ENCODE measurements around the gene LILRA6. TPM values are rescaled to one million over a fixed set of nuclear protein-coding genes. Genes with fewer than 3 reads are reported as not detected.

LILRA6 gene
- total and polyA plus RNA-seq, 5 donors from 2014 or later, result 0.11 to 0.13 TPM; not detected in 3

DNA sequence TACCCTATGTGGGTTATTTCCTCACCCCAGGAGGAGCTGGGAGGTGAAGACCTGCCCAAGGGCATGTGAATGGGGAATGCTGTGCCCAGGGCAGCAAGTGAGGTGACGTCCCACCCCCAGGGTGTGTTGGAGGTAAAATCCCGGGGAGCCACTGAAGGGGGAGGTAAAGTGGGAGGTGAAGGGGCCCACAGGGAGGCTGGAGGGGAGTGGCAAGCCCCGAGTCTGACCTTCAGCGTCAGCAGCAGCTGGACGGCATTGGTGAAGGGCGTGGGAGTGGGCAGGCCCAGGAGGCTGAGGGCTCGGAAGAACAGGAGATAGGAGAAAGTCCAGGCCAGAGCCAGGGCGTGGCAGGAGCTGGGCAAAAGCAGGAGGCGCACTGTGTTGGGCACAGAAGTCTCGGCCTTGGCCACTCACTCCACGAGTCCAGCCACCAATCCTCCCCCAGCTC lies 55.6 kb downstream of the LILRA6 start:
- peaks cover 0 to 39% (median 18%) of the 10 kb centered on the region in 4 donors for H3K4me1 Mint-ChIP-seq
- peak overlapping the region in 1 of 3 donors; percentile 90 for H3K27ac Mint-ChIP-seq
- H3K36me3 Mint-ChIP-seq, result peaks cover 12% of the 10 kb centered on the region
- Histone ChIP-seq H3K27ac (ENCODE audit: insufficient read depth, low read length, poor library complexity, severe bottlenecking) (no peak overlapping the region), H3K27me3 (ENCODE audit: control insufficient read depth, insufficient read depth, low read length) (no peaks in the 10 kb centered on the region), H3K36me3 (ENCODE audit: control insufficient read depth, insufficient read depth, low read length) (no peaks in the 10 kb centered on the region), H3K4me3 (ENCODE audit: low read depth, low read length) (no peak overlapping the region), H3K4me1 (ENCODE audit: control insufficient read depth, insufficient read depth, low read length, poor library complexity, severe bottlenecking) (peaks cover 22% of the 10 kb centered on the region), H3K9me3 (ENCODE audit: control insufficient read depth in 2 of 2, low read length in 2 of 2) (no peaks in the 10 kb centered on the region)
- H3K4me3 Mint-ChIP-seq, result peak overlapping the region in 3 of 4 donors; percentile 68 to 85 (median 77)
- H3K9me3 Mint-ChIP-seq, result no peaks in the 10 kb centered on the region
- ATAC-seq (ENCODE audit: low read depth in 2 of 2), result no peak
- DNase-seq, result no peak
- no peaks in the 10 kb centered on the region for H3K27me3 Mint-ChIP-seq

Other genes with a start within 250 kb of the LILRA6 start
- gene VSTM1, start 178.9 kb downstream of the LILRA6 start, total RNA-seq, result not detected
- gene VSTM1, start 178.9 kb downstream of the LILRA6 start, polyA plus RNA-seq, result not detected
- gene TARM1, start 161.4 kb downstream of the LILRA6 start, total RNA-seq, result not detected
- gene TARM1, start 161.4 kb downstream of the LILRA6 start, polyA plus RNA-seq, result not detected
- gene OSCAR, start 142.0 kb downstream of the LILRA6 start, total RNA-seq, result not detected
- gene OSCAR, start 142.0 kb downstream of the LILRA6 start, polyA plus RNA-seq, result under 1 TPM in 3 of 4 donors, not detected in 1; 0.12 to 0.28 (median 0.13) TPM
- gene NDUFA3, start 139.9 kb downstream of the LILRA6 start, total RNA-seq, result 65.7 TPM
- 100 to 1,000 TPM; 404 to 577 (median 444) TPM for gene NDUFA3, start 139.9 kb downstream of the LILRA6 start, polyA plus RNA-seq
- 15.0 TPM for gene TFPT, start 127.1 kb downstream of the LILRA6 start, total RNA-seq
- gene TFPT, start 127.1 kb downstream of the LILRA6 start, polyA plus RNA-seq, result 10 to 100 TPM; 18.8 to 26.8 (median 23.9) TPM
- 57.8 TPM for gene PRPF31, start 127.0 kb downstream of the LILRA6 start, total RNA-seq
- gene PRPF31, start 127.0 kb downstream of the LILRA6 start, polyA plus RNA-seq, result 10 to 100 TPM; 61.2 to 74.8 (median 69.6) TPM
- 56.9 TPM for gene CNOT3, start 105.0 kb downstream of the LILRA6 start, total RNA-seq
- 1 to 10 TPM; 3.9 to 6.6 (median 5.9) TPM for gene CNOT3, start 105.0 kb downstream of the LILRA6 start, polyA plus RNA-seq
- 9.3 TPM for gene LENG1, start 83.1 kb downstream of the LILRA6 start, total RNA-seq
- 10 to 100 TPM; 12.2 to 17.5 (median 13.8) TPM for gene LENG1, start 83.1 kb downstream of the LILRA6 start, polyA plus RNA-seq
- gene TMC4, start 69.6 kb downstream of the LILRA6 start, total RNA-seq, result 1.1 TPM
- gene TMC4, start 69.6 kb downstream of the LILRA6 start, polyA plus RNA-seq, result under 1 TPM in 3 of 4 donors, not detected in 1; 0.42 to 0.60 (median 0.49) TPM
- 25.8 TPM for gene MBOAT7, start 53.2 kb downstream of the LILRA6 start, total RNA-seq
- gene MBOAT7, start 53.2 kb downstream of the LILRA6 start, polyA plus RNA-seq, result 10 to 100 TPM; 10.8 to 17.2 (median 15.0) TPM
- 10.1 TPM for gene TSEN34, start 51.5 kb downstream of the LILRA6 start, total RNA-seq
- 10 to 100 TPM; 36.6 to 55.5 (median 49.7) TPM for gene TSEN34, start 51.5 kb downstream of the LILRA6 start, polyA plus RNA-seq
- gene RPS9, start 41.9 kb downstream of the LILRA6 start, total RNA-seq, result 1,161 TPM
- gene RPS9, start 41.9 kb downstream of the LILRA6 start, polyA plus RNA-seq, result 1,000 to 10,000 TPM in 2 of 4 donors, 100 to 1,000 TPM in 2; 756 to 1,075 (median 892) TPM
- 4.1 TPM for gene LILRB3, start 19.8 kb downstream of the LILRA6 start, total RNA-seq
- under 1 TPM in 3 of 4 donors, not detected in 1; 0.07 to 0.65 (median 0.17) TPM for gene LILRB3, start 19.8 kb downstream of the LILRA6 start, polyA plus RNA-seq
- not detected for gene LILRB5, start 14.5 kb upstream of the LILRA6 start, total RNA-seq
- not detected for gene LILRB5, start 14.5 kb upstream of the LILRA6 start, polyA plus RNA-seq
- not detected for gene LILRB2, start 38.3 kb upstream of the LILRA6 start, total RNA-seq
- under 1 TPM in 1 of 4 donors, not detected in 3; 0.24 TPM for gene LILRB2, start 38.3 kb upstream of the LILRA6 start, polyA plus RNA-seq
- not detected for gene LILRA5, start 70.4 kb upstream of the LILRA6 start, total RNA-seq
- under 1 TPM in 1 of 4 donors, not detected in 3; 0.67 TPM for gene LILRA5, start 70.4 kb upstream of the LILRA6 start, polyA plus RNA-seq
- not detected for gene LILRA4, start 96.4 kb upstream of the LILRA6 start, total RNA-seq
- gene LILRA4, start 96.4 kb upstream of the LILRA6 start, polyA plus RNA-seq, result not detected
- 33.2 TPM for gene LAIR1, start 122.1 kb upstream of the LILRA6 start, total RNA-seq
- 10 to 100 TPM; 39.3 to 61.8 (median 45.3) TPM for gene LAIR1, start 122.1 kb upstream of the LILRA6 start, polyA plus RNA-seq
- gene TTYH1, start 172.7 kb upstream of the LILRA6 start, total RNA-seq, result not detected
- under 1 TPM in 3 of 4 donors, not detected in 1; 0.17 to 1.00 (median 0.31) TPM for gene TTYH1, start 172.7 kb upstream of the LILRA6 start, polyA plus RNA-seq
- gene LENG8, start 206.4 kb upstream of the LILRA6 start, total RNA-seq, result 558 TPM
- 1 to 10 TPM; 3.9 to 8.6 (median 6.1) TPM for gene LENG8, start 206.4 kb upstream of the LILRA6 start, polyA plus RNA-seq
- 3.9 TPM for gene LENG9, start 221.0 kb upstream of the LILRA6 start, total RNA-seq
- gene LENG9, start 221.0 kb upstream of the LILRA6 start, polyA plus RNA-seq, result under 1 TPM in 3 of 4 donors, not detected in 1; 0.21 to 0.73 (median 0.33) TPM
- not detected for gene CDC42EP5, start 230.5 kb upstream of the LILRA6 start, total RNA-seq
- not detected for gene CDC42EP5, start 230.5 kb upstream of the LILRA6 start, polyA plus RNA-seq